Colonic mucosa (tissue), 4 donors: ENCODE measurements around the gene KYAT1. TPM values are rescaled to one million over a fixed set of nuclear protein-coding genes. Genes with fewer than 3 reads are reported as not detected.

Source experiments
- DNase-seq: peaks from one replicate; pipeline ENCODE4 v3.0.0-alpha.2; 2020
- H3K27ac ChIP-seq: fragments of 200-600 bp; one replicate; pipeline ENCODE4 v1.8.0; 2021
- H3K27me3 ChIP-seq: fragments of 200-600 bp; one replicate; pipeline ENCODE4 v1.8.0; 2021
- H3K36me3 ChIP-seq: fragments of 200-600 bp; one replicate; pipeline ENCODE4 v1.8.0; 2021
- H3K4me1 ChIP-seq: fragments of 200-600 bp; one replicate; pipeline ENCODE4 v1.8.0; 2021; ENCODE audit warnings: mild to moderate bottlenecking
- H3K4me3 ChIP-seq: fragments of 200-600 bp; one replicate; pipeline ENCODE4 v1.8.0; 2021
- H3K9ac ChIP-seq, 2 donors: one replicate each; pipeline ENCODE4 v1.7.0; 2013; ENCODE audit warnings: control low read depth in 2 of 2, low read depth in 2 of 2, low read length in 2 of 2
- H3K9me3 ChIP-seq: fragments of 200-600 bp; one replicate; pipeline ENCODE4 v1.8.0; 2021
- CTCF ChIP-seq: fragments of 200-600 bp; IDR thresholded peaks from one replicate; pipeline ENCODE4 v1.8.0; 2022; ENCODE audit warnings: antibody characterized with exemption, mild to moderate bottlenecking
- intact Hi-C: fragments of 100-400 bp; cut with DNase I; formaldehyde crosslinking; loops from one replicate; pipeline ENCODE4 v1.14.1; 2022
- total RNA-seq, 2 donors: library from RNA; stranded (reverse); fragmentation: NEBNext Ultra II Directional in 1 of 2; extraction: Animal tissue kit (Norgen Biotek cat#: 25700) in 1 of 2; gene quantifications; one replicate each; pipeline ENCODE4 v1.2.1, GENCODE V29; 2021
- donor health status: healthy.
- donor health status: DM: no; HTN: no; CAD: no.
- donor health status: DM: no; HTN: no; CAD: no.

KYAT1 gene
- total RNA-seq, 2 donors from 2014 or later: 2.0 to 5.1 TPM

GRCh38 chr9:128809036-128809599 is 72.6 kb downstream of the KYAT1 start:
- no peaks in the 10 kb centered on the region for H3K27me3 ChIP-seq
- no peaks in the 10 kb centered on the region for H3K36me3 ChIP-seq
- DNase-seq: no peak
- no peaks in the 10 kb centered on the region for H3K4me1 ChIP-seq
- no peak overlapping the region for H3K27ac ChIP-seq
- TF ChIP-seq CTCF: no peak
- H3K9ac ChIP-seq: no peak overlapping the region
- H3K9me3 ChIP-seq: no peaks in the 10 kb centered on the region
- intact Hi-C loops: no loop called here
- H3K4me3 ChIP-seq: no peak overlapping the region

- no peak for TF ChIP-seq CTCF
- Histone ChIP-seq H3K4me1 (no peaks in the 10 kb centered on the region), H3K36me3 (no peaks in the 10 kb centered on the region), H3K27ac (no peak overlapping the region), H3K27me3 (no peaks in the 10 kb centered on the region), H3K9me3 (no peaks in the 10 kb centered on the region), H3K9ac (no peak overlapping the region), H3K4me3 (no peak overlapping the region)
- intact Hi-C loops: no loop called here
- DNase-seq: no peak
Observed at GRCh38 chr9:128808543-128808942, 73.2 kb downstream of the KYAT1 start.

GRCh38 chr9:128807827-128808226 is 73.9 kb downstream of the KYAT1 start:
- no peak for TF ChIP-seq CTCF
- intact Hi-C loops: no loop called here
- Histone ChIP-seq H3K36me3 (no peaks in the 10 kb centered on the region), H3K27ac (no peak overlapping the region), H3K9ac (no peak overlapping the region), H3K9me3 (no peaks in the 10 kb centered on the region), H3K4me3 (no peak overlapping the region), H3K27me3 (no peaks in the 10 kb centered on the region), H3K4me1 (no peaks in the 10 kb centered on the region)
- DNase-seq: no peak

GRCh38 chr9:128805661-128806060 is 76.1 kb downstream of the KYAT1 start:
- no peaks in the 10 kb centered on the region for H3K36me3 ChIP-seq
- H3K4me3 ChIP-seq: no peak overlapping the region
- H3K27ac ChIP-seq: no peak overlapping the region
- H3K27me3 ChIP-seq: no peaks in the 10 kb centered on the region
- no peak for TF ChIP-seq CTCF
- no peaks in the 10 kb centered on the region for H3K4me1 ChIP-seq
- DNase-seq: no peak
- H3K9ac ChIP-seq: no peak overlapping the region
- intact Hi-C loops: no loop called here
- H3K9me3 ChIP-seq: no peaks in the 10 kb centered on the region

GRCh38 chr9:128802482-128802881 is 79.3 kb downstream of the KYAT1 start:
- H3K27me3 ChIP-seq: no peaks in the 10 kb centered on the region
- DNase-seq: no peak
- intact Hi-C loops: no loop called here
- H3K9me3 ChIP-seq: no peaks in the 10 kb centered on the region
- peaks cover 10% of the 10 kb centered on the region for H3K36me3 ChIP-seq
- no peak overlapping the region for H3K4me3 ChIP-seq
- no peaks in the 10 kb centered on the region for H3K4me1 ChIP-seq
- no peak overlapping the region for H3K9ac ChIP-seq
- H3K27ac ChIP-seq: no peak overlapping the region
- no peak for TF ChIP-seq CTCF
